MM.1S (cell line): ENCODE results near the gene ATP5ME.

Source experiments
- DNase-seq: peaks from one replicate; pipeline ENCODE4 v3.0.0-alpha.2; 2015
- H2AFZ ChIP-seq: fragments of 300-600 bp; sonication (generic); 2 replicates; pipeline ENCODE4 v1.6.0; 2016; ENCODE audit warnings: antibody characterized with exemption, low read length
- H3F3A ChIP-seq: fragments of 300-600 bp; sonication (generic); 2 replicates; pipeline ENCODE4 v1.6.1; 2016; ENCODE audit warnings: mild to moderate bottlenecking, antibody characterized with exemption, low read length, moderate library complexity, mixed read lengths; ENCODE audit not compliant: insufficient read depth
- H3K27ac ChIP-seq: fragments of 300-600 bp; sonication (generic); 2 replicates; pipeline ENCODE4 v1.5.1; 2016; ENCODE audit warnings: mild to moderate bottlenecking, low read length
- H3K27me3 ChIP-seq: fragments of 300-600 bp; sonication (generic); replicated peaks from 2 replicates; pipeline ENCODE4 v1.6.0; 2016; ENCODE audit warnings: low read length; ENCODE audit not compliant: insufficient read depth
- H3K36me3 ChIP-seq: fragments of 300-600 bp; sonication (generic); replicated peaks from 2 replicates; pipeline ENCODE4 v1.6.1; 2016; ENCODE audit warnings: mild to moderate bottlenecking, low read length, mixed read lengths; ENCODE audit not compliant: insufficient read depth
- H3K4me1 ChIP-seq: fragments of 300-600 bp; sonication (generic); 2 replicates; pipeline ENCODE4 v1.6.1; 2016; ENCODE audit warnings: low read length, mixed read lengths
- H3K4me2 ChIP-seq: fragments of 300-600 bp; sonication (generic); 2 replicates; pipeline ENCODE4 v1.6.0; 2016; ENCODE audit warnings: low read depth, low read length
- H3K4me3 ChIP-seq: fragments of 300-600 bp; sonication (generic); 2 replicates; pipeline ENCODE4 v1.5.1; 2016; ENCODE audit warnings: low read length, mixed read lengths
- H3K79me2 ChIP-seq: fragments of 300-600 bp; sonication (generic); 2 replicates; pipeline ENCODE4 v1.6.1; 2016; ENCODE audit warnings: mixed run types, low read length, mixed read lengths
- H3K9ac ChIP-seq: fragments of 300-600 bp; sonication (generic); 2 replicates; pipeline ENCODE4 v1.6.1; 2016; ENCODE audit warnings: low read length, mixed read lengths
- H3K9me2 ChIP-seq: fragments of 300-600 bp; sonication (generic); replicated peaks from 2 replicates; pipeline ENCODE4 v1.6.1; 2016; ENCODE audit warnings: mild to moderate bottlenecking, low read length, mixed read lengths; ENCODE audit not compliant: insufficient read depth
- H3K9me3 ChIP-seq: fragments of 300-600 bp; sonication (generic); replicated peaks from 2 replicates; pipeline ENCODE4 v1.6.1; 2016; ENCODE audit warnings: mild to moderate bottlenecking, low read length, mixed read lengths; ENCODE audit not compliant: insufficient read depth
- H4K20me1 ChIP-seq: fragments of 300-600 bp; sonication (generic); 2 replicates; pipeline ENCODE4 v1.6.1; 2016; ENCODE audit warnings: mild to moderate bottlenecking, low read length, moderate library complexity, mixed read lengths; ENCODE audit not compliant: insufficient read depth
- EZH2 ChIP-seq: fragments of 300-600 bp; sonication (generic); optimal IDR thresholded peaks from 2 replicates; pipeline ENCODE3; 2017; ENCODE audit warnings: low read depth, mild to moderate bottlenecking, antibody characterized with exemption, low read length, mixed read lengths
- EZH2phosphoT487 ChIP-seq: fragments of 300-600 bp; sonication (generic); IDR thresholded peaks from 2 replicates; pipeline ENCODE4 v1.6.1; 2018; ENCODE audit warnings: antibody characterized with exemption, low read length
- TF ChIP-seq, protein P1 (sequence below): fragments of 300-600 bp; sonication (generic); IDR thresholded peaks from 2 replicates; pipeline ENCODE4 v1.5.1; 2016; ENCODE audit warnings: antibody characterized with exemption, low read length, mixed read lengths

The ATP5ME gene

GRCh38 chr4:683247-683897, 9.3 kb upstream of the ATP5ME start:
- no peak overlapping the region for H3K4me2 ChIP-seq
- no peak overlapping the region for H2AFZ ChIP-seq
- TF ChIP-seq EZH2 = no peak
- TF ChIP-seq, protein P1, sequence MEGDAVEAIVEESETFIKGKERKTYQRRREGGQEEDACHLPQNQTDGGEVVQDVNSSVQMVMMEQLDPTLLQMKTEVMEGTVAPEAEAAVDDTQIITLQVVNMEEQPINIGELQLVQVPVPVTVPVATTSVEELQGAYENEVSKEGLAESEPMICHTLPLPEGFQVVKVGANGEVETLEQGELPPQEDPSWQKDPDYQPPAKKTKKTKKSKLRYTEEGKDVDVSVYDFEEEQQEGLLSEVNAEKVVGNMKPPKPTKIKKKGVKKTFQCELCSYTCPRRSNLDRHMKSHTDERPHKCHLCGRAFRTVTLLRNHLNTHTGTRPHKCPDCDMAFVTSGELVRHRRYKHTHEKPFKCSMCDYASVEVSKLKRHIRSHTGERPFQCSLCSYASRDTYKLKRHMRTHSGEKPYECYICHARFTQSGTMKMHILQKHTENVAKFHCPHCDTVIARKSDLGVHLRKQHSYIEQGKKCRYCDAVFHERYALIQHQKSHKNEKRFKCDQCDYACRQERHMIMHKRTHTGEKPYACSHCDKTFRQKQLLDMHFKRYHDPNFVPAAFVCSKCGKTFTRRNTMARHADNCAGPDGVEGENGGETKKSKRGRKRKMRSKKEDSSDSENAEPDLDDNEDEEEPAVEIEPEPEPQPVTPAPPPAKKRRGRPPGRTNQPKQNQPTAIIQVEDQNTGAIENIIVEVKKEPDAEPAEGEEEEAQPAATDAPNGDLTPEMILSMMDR = no peak
- TF ChIP-seq EZH2phosphoT487 = no peak
- no peak overlapping the region for H3K9ac ChIP-seq
- H3K27me3 ChIP-seq = no peaks in the 10 kb centered on the region
- no peaks in the 10 kb centered on the region for H3F3A ChIP-seq
- H3K27ac ChIP-seq = no peak overlapping the region
- no peak for DNase-seq
- H3K9me3 ChIP-seq = no peaks in the 10 kb centered on the region
- H4K20me1 ChIP-seq = no peaks in the 10 kb centered on the region
- no peaks in the 10 kb centered on the region for H3K4me1 ChIP-seq
- H3K36me3 ChIP-seq = no peaks in the 10 kb centered on the region
- H3K4me3 ChIP-seq = no peak overlapping the region
- H3K79me2 ChIP-seq = no peaks in the 10 kb centered on the region
- no peaks in the 10 kb centered on the region for H3K9me2 ChIP-seq

- H3K27ac ChIP-seq = no peak overlapping the region
- H3F3A ChIP-seq = no peaks in the 10 kb centered on the region
- no peaks in the 10 kb centered on the region for H3K9me2 ChIP-seq
- no peaks in the 10 kb centered on the region for H3K9me3 ChIP-seq
- no peak overlapping the region for H2AFZ ChIP-seq
- no peaks in the 10 kb centered on the region for H3K36me3 ChIP-seq
- DNase-seq = no peak
- TF ChIP-seq EZH2 = no peak
- TF ChIP-seq, protein P1 = no peak
- no peak for TF ChIP-seq EZH2phosphoT487
- H3K27me3 ChIP-seq = no peaks in the 10 kb centered on the region
- H3K79me2 ChIP-seq = no peaks in the 10 kb centered on the region
- H3K4me3 ChIP-seq = no peak overlapping the region
- no peaks in the 10 kb centered on the region for H4K20me1 ChIP-seq
- H3K9ac ChIP-seq = no peak overlapping the region
- H3K4me1 ChIP-seq = no peaks in the 10 kb centered on the region
- no peak overlapping the region for H3K4me2 ChIP-seq
These were observed 8.6 kb upstream of the ATP5ME start for GRCh38 chr4:682490-683172.

- Histone ChIP-seq H3K27me3 (no peaks in the 10 kb centered on the region), H4K20me1 (no peaks in the 10 kb centered on the region), H3K9me2 (no peaks in the 10 kb centered on the region), H3K9me3 (no peaks in the 10 kb centered on the region), H3F3A (no peaks in the 10 kb centered on the region), H3K4me2 (no peak overlapping the region), H3K9ac (no peak overlapping the region), H3K79me2 (no peaks in the 10 kb centered on the region), H3K27ac (no peak overlapping the region), H3K4me3 (no peak overlapping the region), H2AFZ (no peak overlapping the region), H3K4me1 (no peaks in the 10 kb centered on the region), H3K36me3 (no peaks in the 10 kb centered on the region)
- no peak for TF ChIP-seq EZH2
- TF ChIP-seq, protein P1 = no peak
- no peak for TF ChIP-seq EZH2phosphoT487
- DNase-seq = no peak
These were observed 7.8 kb upstream of the ATP5ME start for GRCh38 chr4:681736-682451.
